Measurements from ENCODE around the gene SMARCD1.
A peak's percentile ranks its signal among the peaks of the same experiment; 100 is the strongest.

DNA sequence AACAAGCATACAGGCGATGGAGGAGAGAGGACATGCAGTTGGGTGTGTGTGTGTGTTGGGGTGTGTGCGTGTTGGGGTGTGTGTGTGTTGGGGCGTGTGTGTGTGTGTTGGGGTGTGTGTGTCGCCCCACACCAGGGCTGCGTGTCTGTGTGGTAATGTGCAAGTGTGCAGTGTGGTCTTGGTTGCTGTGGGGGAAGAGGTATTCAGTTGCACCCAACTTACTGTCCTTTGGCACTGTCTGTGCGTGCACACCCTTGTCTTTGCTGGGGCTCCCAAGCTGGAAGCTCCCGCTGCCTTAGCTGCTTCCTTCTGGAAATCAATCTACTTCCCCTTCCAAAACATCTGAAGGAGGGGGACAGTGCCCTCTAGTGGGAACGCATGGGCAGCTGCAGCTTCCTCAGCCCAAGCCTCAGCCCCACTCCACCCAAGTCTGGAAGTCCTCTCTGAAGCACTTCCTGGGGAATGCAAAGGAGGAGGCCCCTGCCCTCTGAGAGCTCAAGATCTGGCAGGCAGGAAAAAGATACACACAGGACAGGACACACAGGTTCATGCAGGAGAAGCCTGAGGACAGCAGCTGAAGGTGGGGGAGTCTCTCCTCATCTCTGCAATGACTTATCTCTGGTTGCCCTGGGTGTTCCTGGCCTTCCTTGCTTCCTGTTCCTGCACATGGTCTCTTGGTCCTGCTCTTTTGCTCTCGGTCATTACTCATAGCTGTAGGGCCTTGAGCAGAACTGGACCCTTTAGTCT, 14.7 kb upstream of the SMARCD1 start:
- TF ChIP-seq, protein P1, sequence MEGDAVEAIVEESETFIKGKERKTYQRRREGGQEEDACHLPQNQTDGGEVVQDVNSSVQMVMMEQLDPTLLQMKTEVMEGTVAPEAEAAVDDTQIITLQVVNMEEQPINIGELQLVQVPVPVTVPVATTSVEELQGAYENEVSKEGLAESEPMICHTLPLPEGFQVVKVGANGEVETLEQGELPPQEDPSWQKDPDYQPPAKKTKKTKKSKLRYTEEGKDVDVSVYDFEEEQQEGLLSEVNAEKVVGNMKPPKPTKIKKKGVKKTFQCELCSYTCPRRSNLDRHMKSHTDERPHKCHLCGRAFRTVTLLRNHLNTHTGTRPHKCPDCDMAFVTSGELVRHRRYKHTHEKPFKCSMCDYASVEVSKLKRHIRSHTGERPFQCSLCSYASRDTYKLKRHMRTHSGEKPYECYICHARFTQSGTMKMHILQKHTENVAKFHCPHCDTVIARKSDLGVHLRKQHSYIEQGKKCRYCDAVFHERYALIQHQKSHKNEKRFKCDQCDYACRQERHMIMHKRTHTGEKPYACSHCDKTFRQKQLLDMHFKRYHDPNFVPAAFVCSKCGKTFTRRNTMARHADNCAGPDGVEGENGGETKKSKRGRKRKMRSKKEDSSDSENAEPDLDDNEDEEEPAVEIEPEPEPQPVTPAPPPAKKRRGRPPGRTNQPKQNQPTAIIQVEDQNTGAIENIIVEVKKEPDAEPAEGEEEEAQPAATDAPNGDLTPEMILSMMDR (IDR thresholded peaks at IDR 0.05; ENCODE audit: low read length), result peak; percentile 96
- TF ChIP-seq EZH2 (optimal IDR thresholded peaks at IDR 0.05; ENCODE audit: low read depth, low read length), result no peak

Measured in MM.1S (cell line).